GM12878 (cell line): ENCODE results near the gene ABCA2. TPM values are rescaled to one million over a fixed set of nuclear protein-coding genes. Genes with fewer than 3 reads are reported as not detected.

Source experiments
- ASH2L ChIP-seq: fragments of 300-600, 200-600 bp; sonication (generic); IDR thresholded peaks from 2 replicates; pipeline ENCODE4 v1.6.1; 2017; ENCODE audit warnings: low read depth, mild to moderate bottlenecking, borderline replicate concordance
- CEBPB ChIP-seq, 2 experiments: fragments of 150-350 bp in 1 of 2; IDR thresholded peaks; 2 replicates each; pipeline ENCODE4 v1.6.1; 2012 to 2014; ENCODE audit warnings: low read depth in 2 of 2, low read length in 2 of 2, borderline replicate concordance in 1 of 2, inconsistent platforms in 1 of 2
- CHD2 ChIP-seq: IDR thresholded peaks from 2 replicates; pipeline ENCODE4 v1.6.1; 2011; ENCODE audit warnings: low read depth, low read length, improper control_type of control experiment, borderline replicate concordance
- EED ChIP-seq: sonication (generic); IDR thresholded peaks from 2 replicates; pipeline ENCODE4 v1.6.1; 2016; ENCODE audit warnings: antibody characterized with exemption, low read depth
- GABPA ChIP-seq: IDR thresholded peaks from 2 replicates; pipeline ENCODE4 v1.6.1; 2014; ENCODE audit warnings: antibody characterized with exemption, low read depth, mild to moderate bottlenecking, inconsistent platforms
- HCFC1 ChIP-seq: fragments of 150-350 bp; IDR thresholded peaks from 2 replicates; pipeline ENCODE4 v1.6.1; 2014; ENCODE audit warnings: low read length
- HDAC2 ChIP-seq: fragments of 200-600 bp; sonication (generic); IDR thresholded peaks from 2 replicates; pipeline ENCODE4 v1.6.1; 2017
- HDAC6 ChIP-seq: fragments of 200-600 bp; sonication (generic); IDR thresholded peaks from one replicate; pipeline ENCODE4 v1.8.0; 2017; ENCODE audit warnings: antibody characterized with exemption; ENCODE audit not compliant: unreplicated experiment
- LARP7 ChIP-seq: fragments of 450-650 bp; IDR thresholded peaks from 2 replicates; pipeline ENCODE4 v1.6.1; 2017; ENCODE audit warnings: mild to moderate bottlenecking
- MXI1 ChIP-seq: fragments of 150-350 bp; IDR thresholded peaks from 2 replicates; pipeline ENCODE4 v1.6.1; 2011; ENCODE audit warnings: low read depth, mild to moderate bottlenecking, inconsistent platforms, low read length, improper control_type of control experiment
- NBN ChIP-seq: fragments of 450-650 bp; IDR thresholded peaks from 2 replicates; pipeline ENCODE4 v1.6.1; 2016
- NR2F1 ChIP-seq: fragments of 450-650 bp; conservative IDR thresholded peaks from 2 replicates; pipeline ENCODE4 v1.6.1; 2017; ENCODE audit warnings: mild to moderate bottlenecking
- SKIL ChIP-seq: fragments of 450-650 bp; IDR thresholded peaks from 2 replicates; pipeline ENCODE4 v1.6.1; 2017; ENCODE audit warnings: mild to moderate bottlenecking, low read depth, inconsistent platforms; ENCODE audit not compliant: poor library complexity, severe bottlenecking
- SMARCA5 ChIP-seq: fragments of 450-650 bp; IDR thresholded peaks from 2 replicates; pipeline ENCODE4 v1.6.1; 2017; ENCODE audit warnings: mild to moderate bottlenecking
- SMC3 ChIP-seq: IDR thresholded peaks from 2 replicates; pipeline ENCODE4 v1.6.1; 2011; ENCODE audit warnings: low read length, improper control_type of control experiment, borderline replicate concordance
- TCF7 ChIP-seq: IDR thresholded peaks from 2 replicates; pipeline ENCODE4 v1.6.1; 2014; ENCODE audit warnings: antibody characterized with exemption, borderline replicate concordance
- YBX1 ChIP-seq: fragments of 450-650 bp; IDR thresholded peaks from 2 replicates; pipeline ENCODE4 v1.6.1; 2016; ENCODE audit warnings: antibody characterized with exemption
- ZNF384 ChIP-seq: IDR thresholded peaks from 2 replicates; pipeline ENCODE4 v1.6.1; 2012; ENCODE audit warnings: low read depth, mild to moderate bottlenecking, low read length, improper control_type of control experiment, borderline replicate concordance
- polyA plus RNA-seq, 11 experiments: library from polyadenylated mRNA; depleted of rRNA in 4 of 11; unstranded in 6 of 11; stranded (reverse) in 5 of 11; fragments of >200 nt; fragmentation: Nextera tagmentation in 4 of 11; fragmentation: Illumina TruSeq in 1 of 11; extraction: Ambion mirVana in 4 of 11; extraction: Trizol in 1 of 11; gene quantifications; 1 replicate in 1 of 11; 2 replicates in 10 of 11; pipeline versions ENCODE4 v1.2.1 to v1.2.3, GENCODE V29; 2011 to 2016; ENCODE audit warnings: inconsistent platforms in 2 of 11, missing spikeins in 2 of 11, low read depth in 1 of 11
- total RNA-seq, 4 experiments: library from RNA; depleted of rRNA in 3 of 4; stranded (reverse); fragments of >200 nt in 3 of 4; fragmentation: Illumina TruSeq in 1 of 4; extraction: Trizol in 1 of 4; gene quantifications; 2 replicates each; pipeline versions ENCODE4 v1.2.1 to v1.2.3, GENCODE V29; 2013 to 2021
- TF ChIP-seq, protein P1 (sequence below), 3 experiments: IDR thresholded peaks in 2 of 3; conservative IDR thresholded peaks in 1 of 3; 2 replicates each; pipeline ENCODE4 v1.5.1; 2011; ENCODE audit warnings: low read depth in 3 of 3, low read length in 3 of 3, mild to moderate bottlenecking in 3 of 3, control low read depth in 2 of 3, moderate library complexity in 2 of 3, inconsistent platforms in 1 of 3, mixed read lengths in 1 of 3; ENCODE audit not compliant: control insufficient read depth in 2 of 3, insufficient read depth in 1 of 3; ENCODE audit errors: extremely low read depth in 1 of 3
- TF ChIP-seq, protein P2 (sequence below): IDR thresholded peaks from 2 replicates; pipeline ENCODE4 v1.6.1; 2012; ENCODE audit warnings: low read depth, low read length, improper control_type of control experiment
- TF ChIP-seq, protein P3 (sequence below): fragments of 450-650 bp; IDR thresholded peaks from 2 replicates; pipeline ENCODE4 v1.6.1; 2017; ENCODE audit warnings: antibody characterized with exemption, mild to moderate bottlenecking, moderate library complexity
- TF ChIP-seq, protein P4 (sequence below): IDR thresholded peaks from 2 replicates; pipeline ENCODE4 v1.6.1; 2011; ENCODE audit warnings: low read depth, mild to moderate bottlenecking, low read length, moderate library complexity, borderline replicate concordance; ENCODE audit errors: extremely low read depth

The ABCA2 gene
- total and polyA plus RNA-seq, 10 of the 15 experiments (the other 5 are each of a cell fraction or from before 2014, with no cell fraction given) = 0.13 to 2.6 (median 0.71) TPM; not detected in 2

DNA sequence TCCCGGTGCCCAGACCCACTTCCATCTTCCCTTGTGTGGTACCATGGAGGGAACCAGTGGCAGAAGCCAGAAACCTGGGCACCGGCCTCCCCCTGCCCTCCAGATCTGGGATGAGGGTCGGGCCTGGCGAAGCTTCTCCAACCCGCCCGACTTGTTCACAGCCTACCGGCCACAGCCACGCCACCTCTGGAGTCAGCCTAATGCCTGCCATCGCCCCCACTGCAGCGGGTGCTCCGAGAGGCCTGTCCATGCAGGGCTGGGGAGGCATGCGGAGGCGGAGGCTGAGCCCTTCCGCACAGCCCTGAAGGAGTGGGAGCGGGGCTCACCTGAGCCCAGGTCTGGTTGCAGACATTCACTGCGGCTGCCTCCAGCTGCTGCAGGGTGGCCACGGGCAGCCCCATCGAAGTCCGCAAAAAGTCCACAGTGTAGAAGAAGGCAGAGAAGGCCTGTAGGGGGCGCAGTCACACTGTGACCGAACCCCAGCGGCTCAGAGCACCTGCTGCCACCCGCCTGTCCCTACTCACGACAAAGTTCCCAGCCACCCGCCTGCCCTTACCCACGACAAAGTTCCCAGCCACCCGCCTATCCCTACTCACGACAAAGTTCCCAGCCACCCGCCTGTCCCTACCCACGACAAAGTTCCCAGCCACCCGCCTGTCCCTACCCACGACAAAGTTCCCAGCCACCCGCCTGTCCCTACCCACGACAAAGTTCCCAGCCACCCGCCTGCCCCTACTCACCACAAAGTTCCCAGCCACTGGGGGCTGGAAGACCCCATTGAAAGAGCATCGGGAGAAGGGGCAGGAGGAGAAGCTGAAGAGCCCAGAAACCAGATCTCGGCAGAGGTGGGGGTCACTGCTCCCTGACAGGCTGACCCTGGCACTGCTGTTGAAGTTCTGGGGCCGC lies 21.8 kb upstream of the ABCA2 start (continued):
- TF ChIP-seq, protein P1, sequence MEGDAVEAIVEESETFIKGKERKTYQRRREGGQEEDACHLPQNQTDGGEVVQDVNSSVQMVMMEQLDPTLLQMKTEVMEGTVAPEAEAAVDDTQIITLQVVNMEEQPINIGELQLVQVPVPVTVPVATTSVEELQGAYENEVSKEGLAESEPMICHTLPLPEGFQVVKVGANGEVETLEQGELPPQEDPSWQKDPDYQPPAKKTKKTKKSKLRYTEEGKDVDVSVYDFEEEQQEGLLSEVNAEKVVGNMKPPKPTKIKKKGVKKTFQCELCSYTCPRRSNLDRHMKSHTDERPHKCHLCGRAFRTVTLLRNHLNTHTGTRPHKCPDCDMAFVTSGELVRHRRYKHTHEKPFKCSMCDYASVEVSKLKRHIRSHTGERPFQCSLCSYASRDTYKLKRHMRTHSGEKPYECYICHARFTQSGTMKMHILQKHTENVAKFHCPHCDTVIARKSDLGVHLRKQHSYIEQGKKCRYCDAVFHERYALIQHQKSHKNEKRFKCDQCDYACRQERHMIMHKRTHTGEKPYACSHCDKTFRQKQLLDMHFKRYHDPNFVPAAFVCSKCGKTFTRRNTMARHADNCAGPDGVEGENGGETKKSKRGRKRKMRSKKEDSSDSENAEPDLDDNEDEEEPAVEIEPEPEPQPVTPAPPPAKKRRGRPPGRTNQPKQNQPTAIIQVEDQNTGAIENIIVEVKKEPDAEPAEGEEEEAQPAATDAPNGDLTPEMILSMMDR (IDR thresholded peaks at IDR 0.05 in 2 of 3, conservative IDR thresholded peaks at IDR 0.05 in 1 of 3; ENCODE audit: control insufficient read depth in 2 of 3, extremely low read depth in 1 of 3, insufficient read depth in 1 of 3, low read depth in 3 of 3, low read length in 3 of 3) = peak; percentile 49 to 70 (median 61)
- TF ChIP-seq SMARCA5 (no peak), CEBPB (IDR thresholded peaks at IDR 0.05; ENCODE audit: borderline replicate concordance in 1 of 2, low read depth in 2 of 2, low read length in 2 of 2) (no peak), SMC3 (peak; percentile 30; the same call in 1 of the 2 replicates), CHD2 (no peak), HDAC2 (no peak), YBX1 (no peak), NBN (no peak), EED (no peak), HCFC1 (no peak), GABPA (no peak), LARP7 (no peak), NR2F1 (no peak), MXI1 (no peak), ASH2L (no peak), SKIL (no peak), TCF7 (no peak), ZNF384 (no peak), HDAC6 (no peak)
- TF ChIP-seq, protein P2, sequence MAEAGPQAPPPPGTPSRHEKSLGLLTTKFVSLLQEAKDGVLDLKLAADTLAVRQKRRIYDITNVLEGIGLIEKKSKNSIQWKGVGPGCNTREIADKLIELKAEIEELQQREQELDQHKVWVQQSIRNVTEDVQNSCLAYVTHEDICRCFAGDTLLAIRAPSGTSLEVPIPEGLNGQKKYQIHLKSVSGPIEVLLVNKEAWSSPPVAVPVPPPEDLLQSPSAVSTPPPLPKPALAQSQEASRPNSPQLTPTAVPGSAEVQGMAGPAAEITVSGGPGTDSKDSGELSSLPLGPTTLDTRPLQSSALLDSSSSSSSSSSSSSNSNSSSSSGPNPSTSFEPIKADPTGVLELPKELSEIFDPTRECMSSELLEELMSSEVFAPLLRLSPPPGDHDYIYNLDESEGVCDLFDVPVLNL = no peak
- TF ChIP-seq, protein P3, sequence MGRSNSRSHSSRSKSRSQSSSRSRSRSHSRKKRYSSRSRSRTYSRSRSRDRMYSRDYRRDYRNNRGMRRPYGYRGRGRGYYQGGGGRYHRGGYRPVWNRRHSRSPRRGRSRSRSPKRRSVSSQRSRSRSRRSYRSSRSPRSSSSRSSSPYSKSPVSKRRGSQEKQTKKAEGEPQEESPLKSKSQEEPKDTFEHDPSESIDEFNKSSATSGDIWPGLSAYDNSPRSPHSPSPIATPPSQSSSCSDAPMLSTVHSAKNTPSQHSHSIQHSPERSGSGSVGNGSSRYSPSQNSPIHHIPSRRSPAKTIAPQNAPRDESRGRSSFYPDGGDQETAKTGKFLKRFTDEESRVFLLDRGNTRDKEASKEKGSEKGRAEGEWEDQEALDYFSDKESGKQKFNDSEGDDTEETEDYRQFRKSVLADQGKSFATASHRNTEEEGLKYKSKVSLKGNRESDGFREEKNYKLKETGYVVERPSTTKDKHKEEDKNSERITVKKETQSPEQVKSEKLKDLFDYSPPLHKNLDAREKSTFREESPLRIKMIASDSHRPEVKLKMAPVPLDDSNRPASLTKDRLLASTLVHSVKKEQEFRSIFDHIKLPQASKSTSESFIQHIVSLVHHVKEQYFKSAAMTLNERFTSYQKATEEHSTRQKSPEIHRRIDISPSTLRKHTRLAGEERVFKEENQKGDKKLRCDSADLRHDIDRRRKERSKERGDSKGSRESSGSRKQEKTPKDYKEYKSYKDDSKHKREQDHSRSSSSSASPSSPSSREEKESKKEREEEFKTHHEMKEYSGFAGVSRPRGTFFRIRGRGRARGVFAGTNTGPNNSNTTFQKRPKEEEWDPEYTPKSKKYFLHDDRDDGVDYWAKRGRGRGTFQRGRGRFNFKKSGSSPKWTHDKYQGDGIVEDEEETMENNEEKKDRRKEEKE = no peak
- TF ChIP-seq, protein P4, sequence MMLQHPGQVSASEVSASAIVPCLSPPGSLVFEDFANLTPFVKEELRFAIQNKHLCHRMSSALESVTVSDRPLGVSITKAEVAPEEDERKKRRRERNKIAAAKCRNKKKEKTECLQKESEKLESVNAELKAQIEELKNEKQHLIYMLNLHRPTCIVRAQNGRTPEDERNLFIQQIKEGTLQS = no peak
